Measurements from ENCODE around the gene DCLK1.

GRCh38 chr13:36108342-36108741 is 22.8 kb downstream of the DCLK1 start:
- TF ChIP-seq POLR2AphosphoS5 (IDR thresholded peaks at IDR 0.05) (no peak), POLR2A (IDR thresholded peaks at IDR 0.05) (no peak)
- TF ChIP-seq, protein P1, sequence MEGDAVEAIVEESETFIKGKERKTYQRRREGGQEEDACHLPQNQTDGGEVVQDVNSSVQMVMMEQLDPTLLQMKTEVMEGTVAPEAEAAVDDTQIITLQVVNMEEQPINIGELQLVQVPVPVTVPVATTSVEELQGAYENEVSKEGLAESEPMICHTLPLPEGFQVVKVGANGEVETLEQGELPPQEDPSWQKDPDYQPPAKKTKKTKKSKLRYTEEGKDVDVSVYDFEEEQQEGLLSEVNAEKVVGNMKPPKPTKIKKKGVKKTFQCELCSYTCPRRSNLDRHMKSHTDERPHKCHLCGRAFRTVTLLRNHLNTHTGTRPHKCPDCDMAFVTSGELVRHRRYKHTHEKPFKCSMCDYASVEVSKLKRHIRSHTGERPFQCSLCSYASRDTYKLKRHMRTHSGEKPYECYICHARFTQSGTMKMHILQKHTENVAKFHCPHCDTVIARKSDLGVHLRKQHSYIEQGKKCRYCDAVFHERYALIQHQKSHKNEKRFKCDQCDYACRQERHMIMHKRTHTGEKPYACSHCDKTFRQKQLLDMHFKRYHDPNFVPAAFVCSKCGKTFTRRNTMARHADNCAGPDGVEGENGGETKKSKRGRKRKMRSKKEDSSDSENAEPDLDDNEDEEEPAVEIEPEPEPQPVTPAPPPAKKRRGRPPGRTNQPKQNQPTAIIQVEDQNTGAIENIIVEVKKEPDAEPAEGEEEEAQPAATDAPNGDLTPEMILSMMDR (IDR thresholded peaks at IDR 0.05) = no peak

Data from suprapubic skin (tissue), 4 donors.